GM19025 (cell line): ENCODE results near the gene PIGR.

Experiments
- ATAC-seq: cut with Tn5 transposase; IDR thresholded peaks from one replicate; pipeline ENCODE4 v1.9.1; 2021; ENCODE audit warnings: mild to moderate bottlenecking, low read depth, moderate library complexity; ENCODE audit not compliant: unreplicated experiment

Gene PIGR

GRCh38 chr1:206895325-206895724, 50.9 kb downstream of the PIGR start:
- no peak for ATAC-seq

GRCh38 chr1:206893380-206893779, 52.9 kb downstream of the PIGR start:
- ATAC-seq, result no peak

GRCh38 chr1:206892351-206892984, 53.8 kb downstream of the PIGR start:
- no peak for ATAC-seq

- no peak for ATAC-seq
Observed at GRCh38 chr1:206891412-206891811, 54.9 kb downstream of the PIGR start.

- ATAC-seq, result no peak
Observed at GRCh38 chr1:206890125-206891060, 55.9 kb downstream of the PIGR start.

GRCh38 chr1:206887701-206888100, 58.6 kb downstream of the PIGR start:
- ATAC-seq, result no peak

DNA sequence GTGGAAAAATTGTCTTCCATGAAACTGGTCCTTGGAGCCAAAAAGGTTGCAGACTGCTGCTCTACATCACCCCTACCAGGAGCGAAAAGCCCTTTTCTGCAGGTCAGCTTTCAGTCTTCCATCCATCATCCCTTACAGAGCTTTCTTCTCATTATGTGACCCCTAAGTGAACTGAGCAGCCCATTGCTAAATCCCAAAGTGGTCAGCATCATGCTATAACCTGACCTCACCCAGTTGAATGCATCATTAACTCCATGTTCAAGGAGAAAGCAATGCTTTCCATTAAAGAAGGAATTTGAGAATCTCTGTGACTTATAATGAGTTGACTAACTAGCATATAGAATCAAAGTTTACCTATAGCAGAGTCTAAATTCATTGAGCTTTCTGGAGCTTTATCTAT, 59.4 kb downstream of the PIGR start:
- no peak for ATAC-seq

GRCh38 chr1:206885341-206886060, 60.8 kb downstream of the PIGR start:
- no peak for ATAC-seq

- no peak for ATAC-seq
Observed at GRCh38 chr1:206883876-206884275, 62.4 kb downstream of the PIGR start.

GRCh38 chr1:206883160-206883559, 63.1 kb downstream of the PIGR start:
- ATAC-seq, result no peak

DNA sequence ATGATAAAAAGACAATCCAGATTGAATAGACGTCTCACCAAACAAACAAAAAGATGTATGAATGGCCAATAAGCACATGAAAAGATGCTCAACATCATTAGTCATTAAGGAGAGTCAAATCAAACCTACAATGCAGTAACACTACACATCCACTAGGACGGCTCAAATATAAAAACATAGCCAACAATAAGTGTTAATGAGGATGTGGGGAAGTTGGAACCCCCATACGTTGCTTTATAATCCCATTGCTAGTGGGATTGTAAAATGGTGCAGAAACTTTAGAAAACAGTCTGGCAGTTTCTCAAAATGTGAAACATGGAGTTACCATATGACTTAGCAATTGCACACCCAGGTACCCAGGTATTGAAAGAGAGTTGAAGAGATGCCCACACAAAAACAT, 63.7 kb downstream of the PIGR start:
- ATAC-seq, result no peak

DNA sequence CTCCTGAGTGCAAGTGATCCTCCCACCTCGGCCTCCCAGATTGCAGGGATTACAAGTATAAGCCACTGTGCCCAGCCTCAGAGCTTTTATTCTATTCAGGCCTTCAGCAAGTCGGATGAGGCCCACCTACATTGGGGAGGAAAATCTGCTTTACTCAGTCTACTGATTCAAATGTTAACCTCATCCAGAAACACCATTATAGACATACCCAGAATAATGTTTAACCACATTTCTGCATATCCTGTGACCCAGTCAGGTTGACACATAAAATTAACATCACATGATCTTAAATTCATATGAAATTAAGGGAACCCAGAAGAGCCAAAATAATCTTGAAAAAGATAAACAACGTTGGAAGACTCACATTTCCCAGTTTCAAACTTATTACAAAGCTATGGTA, 66.0 kb downstream of the PIGR start:
- ATAC-seq, result no peak
